Stimulated activated naive B cell treated with anti-CD40 and anti-IgM and Interleukin-4, amounts not matched to agents 10 μg/mL and 1 μg/mL and 100 μg/mL, for 72 hours (primary cell): Measurements from ENCODE around the gene ST8SIA3.

Source experiments
- ATAC-seq, 2 donors: fragments of 150-1000 bp; cut with Tn5 transposase; replicated peaks; 2 replicates each; pipeline ENCODE4 v1.10.0; 2021; ENCODE audit warnings: moderate library complexity in 1 of 2
- DNase-seq: peaks from one replicate; pipeline ENCODE4 v3.0.0; 2021
- H3K27ac Mint-ChIP-seq: one replicate; pipeline ENCODE4 v1.8.0; 2022; ENCODE audit warnings: mild to moderate bottlenecking, mixed read lengths
- H3K27me3 Mint-ChIP-seq, 2 donors: one replicate each; pipeline ENCODE4 v1.8.0; 2022; ENCODE audit warnings: mixed read lengths in 2 of 2
- H3K36me3 Mint-ChIP-seq, 2 donors: one replicate each; pipeline ENCODE4 v1.8.0; 2022; ENCODE audit warnings: mixed read lengths in 2 of 2, mild to moderate bottlenecking in 1 of 2
- H3K4me1 Mint-ChIP-seq, 2 donors: one replicate each; pipeline ENCODE4 v1.8.0; 2022; ENCODE audit warnings: mixed read lengths in 2 of 2, mild to moderate bottlenecking in 1 of 2
- H3K4me3 Mint-ChIP-seq, 2 donors: one replicate each; pipeline ENCODE4 v1.8.0; 2022; ENCODE audit warnings: mild to moderate bottlenecking in 2 of 2, mixed read lengths in 2 of 2, moderate library complexity in 1 of 2
- H3K9me3 Mint-ChIP-seq, 2 donors: one replicate each; pipeline ENCODE4 v1.8.0; 2022; ENCODE audit warnings: mixed read lengths in 2 of 2, mild to moderate bottlenecking in 1 of 2

The ST8SIA3 gene

DNA sequence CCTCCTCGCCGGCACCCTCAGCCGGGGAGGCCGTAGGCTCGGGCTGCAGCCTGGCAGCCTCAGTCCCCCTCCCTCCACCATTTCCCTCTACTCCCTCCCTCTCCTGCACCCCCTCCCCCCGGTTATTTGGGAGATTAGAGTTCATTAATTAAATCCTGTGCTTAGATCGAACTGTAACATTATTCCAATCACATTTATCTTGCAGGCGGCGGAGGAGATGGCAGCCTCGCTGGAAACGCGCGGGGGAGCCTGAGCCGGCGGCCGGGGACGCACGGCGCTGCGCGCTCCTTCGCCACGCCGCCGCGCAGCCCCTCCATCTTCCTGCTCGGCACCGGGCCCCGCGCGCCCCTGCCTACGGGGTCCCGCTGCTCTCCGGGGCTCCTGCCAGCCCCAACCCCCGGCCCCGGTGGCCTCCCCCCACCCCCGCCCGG is at the start of gene ST8SIA3:
Gene ST8SIA3, plus strand, starts transcription at position 287 of the 431 bp plus-strand sequence. CDS start 290 bp downstream, outside the sequence.
- peaks cover 4 to 10% of the 10 kb centered on the region in 2 donors for H3K4me1 Mint-ChIP-seq
- H3K27me3 Mint-ChIP-seq = peaks cover 58 to 80% of the 10 kb centered on the region in 2 donors
- H3K9me3 Mint-ChIP-seq = peaks cover 6 to 11% of the 10 kb centered on the region in 2 donors
- H3K4me3 Mint-ChIP-seq = peak within 1 kb of the TSS in 1 of 2 donors; percentile 66
- peaks cover 7% of the 10 kb centered on the region in 2 donors for H3K36me3 Mint-ChIP-seq
- DNase-seq (no peak), ATAC-seq (no peak)
- H3K27ac Mint-ChIP-seq = peak within 1 kb of the TSS; percentile 5

DNA sequence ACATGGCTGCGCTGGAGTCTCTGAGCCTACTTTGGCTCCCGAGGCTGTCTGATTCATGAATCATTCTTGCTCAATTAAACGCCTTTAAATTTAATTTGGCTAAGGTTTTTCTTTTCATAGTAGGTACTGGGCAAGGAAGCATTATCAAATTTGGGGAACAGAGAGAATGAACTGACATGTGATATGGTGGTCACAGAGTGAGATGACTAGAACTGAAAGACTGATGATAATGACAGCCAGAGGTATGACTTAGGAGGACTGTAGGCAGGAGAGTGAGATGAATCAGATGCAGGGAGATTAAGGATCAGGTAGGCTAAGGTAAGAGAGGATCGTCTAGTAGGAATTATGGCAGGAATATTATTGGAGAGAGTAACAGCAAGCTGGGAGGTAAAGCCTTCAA is 40.9 kb upstream of the ST8SIA3 start:
- Mint-ChIP-seq H3K9me3 (peaks cover 0 to 2% of the 10 kb centered on the region in 2 donors), H3K27me3 (no peaks in the 10 kb centered on the region), H3K4me3 (no peak overlapping the region), H3K36me3 (no peaks in the 10 kb centered on the region), H3K4me1 (no peaks in the 10 kb centered on the region), H3K27ac (no peak overlapping the region)
- no peak for DNase-seq
- ATAC-seq = peak; percentile 60 to 78

- DNase-seq (no peak), ATAC-seq (no peak)
- Mint-ChIP-seq H3K4me1 (no peaks in the 10 kb centered on the region), H3K27ac (no peak overlapping the region), H3K9me3 (peaks cover 0 to 2% of the 10 kb centered on the region in 2 donors), H3K36me3 (no peaks in the 10 kb centered on the region), H3K4me3 (no peak overlapping the region), H3K27me3 (no peaks in the 10 kb centered on the region)
These were observed 39.8 kb upstream of the ST8SIA3 start for GRCh38 chr18:57312346-57313144.

- no peaks in the 10 kb centered on the region for H3K36me3 Mint-ChIP-seq
These were observed 31.8 kb upstream of the ST8SIA3 start for GRCh38 chr18:57320603-57321002.

GRCh38 chr18:57325491-57326166 is 26.7 kb upstream of the ST8SIA3 start:
- Mint-ChIP-seq H3K27me3 (peaks cover 6 to 18% of the 10 kb centered on the region in 2 donors), H3K4me1 (no peaks in the 10 kb centered on the region), H3K27ac (no peak overlapping the region), H3K9me3 (peaks cover 8 to 16% of the 10 kb centered on the region in 2 donors), H3K4me3 (no peak overlapping the region), H3K36me3 (no peaks in the 10 kb centered on the region)
- ATAC-seq (no peak), DNase-seq (no peak)

More at GRCh38 chr18:57320603-57321002, 31.8 kb upstream of the ST8SIA3 start:
- Mint-ChIP-seq H3K9me3 (peaks cover 8 to 12% of the 10 kb centered on the region in 2 donors), H3K4me1 (no peaks in the 10 kb centered on the region), H3K27me3 (peaks cover 6% of the 10 kb centered on the region in 2 donors), H3K27ac (no peak overlapping the region), H3K4me3 (no peak overlapping the region)
- ATAC-seq (no peak), DNase-seq (no peak)

GRCh38 chr18:57326718-57327323 is 25.5 kb upstream of the ST8SIA3 start:
- no peak for DNase-seq
- H3K4me1 Mint-ChIP-seq = no peaks in the 10 kb centered on the region
- peaks cover 6 to 16% of the 10 kb centered on the region in 2 donors for H3K9me3 Mint-ChIP-seq
- H3K27ac Mint-ChIP-seq = no peak overlapping the region
- H3K27me3 Mint-ChIP-seq = peaks cover 6 to 21% of the 10 kb centered on the region in 2 donors
- ATAC-seq = no peak
- no peaks in the 10 kb centered on the region for H3K36me3 Mint-ChIP-seq
- no peak overlapping the region for H3K4me3 Mint-ChIP-seq

DNA sequence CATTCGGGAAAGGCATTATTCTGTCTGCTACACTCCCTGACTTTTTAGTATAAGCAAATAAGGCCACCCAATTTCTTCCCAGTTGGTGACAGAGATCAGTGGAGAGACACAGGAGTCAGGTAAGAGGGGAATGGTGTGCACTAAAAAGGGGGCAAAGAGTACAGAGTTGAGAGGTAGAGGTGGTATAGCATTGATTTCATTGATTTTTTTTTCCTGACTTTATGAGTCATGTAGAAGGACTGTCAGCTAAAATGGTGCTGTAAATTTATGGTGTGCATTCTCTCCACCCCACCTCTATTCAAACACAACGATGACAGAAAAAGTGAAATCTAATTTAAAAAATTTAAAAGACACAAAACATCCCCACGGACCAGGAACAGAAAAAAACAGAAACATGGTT is 23.7 kb upstream of the ST8SIA3 start:
- no peak overlapping the region for H3K27ac Mint-ChIP-seq

DNA sequence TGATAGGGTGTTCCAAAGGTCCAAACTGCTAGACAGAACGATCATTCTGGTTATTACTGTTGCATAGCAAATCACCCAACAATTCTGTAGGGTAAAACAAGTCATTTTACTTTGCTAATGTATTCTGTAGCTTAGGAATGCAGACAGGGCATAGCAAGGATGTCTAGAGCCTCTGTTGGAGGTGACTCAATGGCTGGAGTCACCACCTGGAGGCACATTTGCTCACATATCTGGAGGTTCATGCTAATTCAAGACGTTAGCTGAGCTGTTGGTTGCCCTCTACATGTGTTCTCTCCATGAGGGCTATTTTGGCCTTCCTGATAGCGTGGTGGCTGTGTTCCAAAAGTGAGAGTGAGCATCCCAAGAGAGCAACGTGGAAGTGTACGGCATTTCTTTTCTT is 22.5 kb upstream of the ST8SIA3 start:
- DNase-seq (no peak), ATAC-seq (no peak)
- H3K4me3 Mint-ChIP-seq = no peak overlapping the region
- peaks cover 13 to 28% of the 10 kb centered on the region in 2 donors for H3K27me3 Mint-ChIP-seq
- peaks cover 4 to 10% of the 10 kb centered on the region in 2 donors for H3K9me3 Mint-ChIP-seq
- no peaks in the 10 kb centered on the region for H3K36me3 Mint-ChIP-seq
- no peak overlapping the region for H3K27ac Mint-ChIP-seq
- no peaks in the 10 kb centered on the region for H3K4me1 Mint-ChIP-seq

More for the DNA sequence above, 23.7 kb upstream of the ST8SIA3 start:
- ATAC-seq = no peak
- Mint-ChIP-seq H3K4me1 (no peaks in the 10 kb centered on the region), H3K27me3 (peaks cover 6 to 21% of the 10 kb centered on the region in 2 donors), H3K4me3 (no peak overlapping the region), H3K36me3 (no peaks in the 10 kb centered on the region), H3K9me3 (peaks cover 4 to 10% of the 10 kb centered on the region in 2 donors)
- no peak for DNase-seq

DNA sequence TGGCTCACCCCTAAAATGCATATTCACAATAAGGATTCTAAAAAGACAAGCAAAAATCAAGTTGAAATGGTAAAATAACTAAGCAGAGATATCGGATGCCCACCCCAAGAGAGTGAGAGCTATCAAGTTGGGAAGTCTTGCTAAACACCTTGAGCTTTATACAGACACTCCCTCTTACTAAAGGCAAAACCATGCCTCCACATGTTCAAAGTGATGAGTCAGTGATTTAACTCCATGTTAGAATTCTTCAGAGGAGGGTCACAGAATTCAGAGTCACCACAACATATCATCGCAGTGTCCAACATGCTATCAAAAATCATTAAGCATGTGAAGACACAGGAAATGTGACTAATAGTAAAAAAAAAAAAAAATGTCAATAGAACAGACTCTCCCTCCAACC is 20.6 kb upstream of the ST8SIA3 start:
- H3K27me3 Mint-ChIP-seq = peaks cover 15 to 25% of the 10 kb centered on the region in 2 donors
- DNase-seq (no peak), ATAC-seq (no peak)
- no peaks in the 10 kb centered on the region for H3K36me3 Mint-ChIP-seq
- no peaks in the 10 kb centered on the region for H3K4me1 Mint-ChIP-seq
- no peak overlapping the region for H3K27ac Mint-ChIP-seq
- peaks cover 0 to 5% of the 10 kb centered on the region in 2 donors for H3K9me3 Mint-ChIP-seq
- H3K4me3 Mint-ChIP-seq = no peak overlapping the region

- ATAC-seq (no peak), DNase-seq (no peak)
- Mint-ChIP-seq H3K4me1 (no peaks in the 10 kb centered on the region), H3K4me3 (no peak overlapping the region), H3K27ac (no peak overlapping the region), H3K9me3 (no peaks in the 10 kb centered on the region), H3K36me3 (peaks cover 0 to 3% of the 10 kb centered on the region in 2 donors), H3K27me3 (peaks cover 23 to 30% of the 10 kb centered on the region in 2 donors)
These were observed 18.4 kb upstream of the ST8SIA3 start for GRCh38 chr18:57333940-57334339.

DNA sequence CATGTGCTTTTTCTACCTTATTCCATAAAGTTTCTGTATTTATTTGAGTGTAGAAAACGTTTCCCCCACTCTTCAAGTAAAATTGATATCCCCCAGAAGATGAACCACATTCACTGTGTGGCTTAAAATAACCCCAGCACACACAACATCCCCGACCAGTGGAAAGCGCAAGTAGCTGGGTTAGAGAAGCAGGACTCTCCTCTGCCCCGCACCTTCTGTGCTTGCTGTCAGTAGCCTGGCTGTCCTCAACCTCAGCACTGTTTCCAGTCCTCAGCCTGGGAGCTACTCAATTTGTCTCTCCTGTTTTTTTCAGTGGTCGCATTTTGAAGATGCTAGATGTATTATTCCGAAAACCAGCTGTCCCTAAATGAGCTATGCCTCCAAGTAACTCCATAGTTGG is 18.0 kb upstream of the ST8SIA3 start:
- Mint-ChIP-seq H3K36me3 (peaks cover 0 to 3% of the 10 kb centered on the region in 2 donors), H3K9me3 (no peaks in the 10 kb centered on the region), H3K27me3 (peaks cover 23 to 33% of the 10 kb centered on the region in 2 donors), H3K27ac (no peak overlapping the region), H3K4me1 (no peaks in the 10 kb centered on the region), H3K4me3 (no peak overlapping the region)
- DNase-seq (no peak), ATAC-seq (no peak)

DNA sequence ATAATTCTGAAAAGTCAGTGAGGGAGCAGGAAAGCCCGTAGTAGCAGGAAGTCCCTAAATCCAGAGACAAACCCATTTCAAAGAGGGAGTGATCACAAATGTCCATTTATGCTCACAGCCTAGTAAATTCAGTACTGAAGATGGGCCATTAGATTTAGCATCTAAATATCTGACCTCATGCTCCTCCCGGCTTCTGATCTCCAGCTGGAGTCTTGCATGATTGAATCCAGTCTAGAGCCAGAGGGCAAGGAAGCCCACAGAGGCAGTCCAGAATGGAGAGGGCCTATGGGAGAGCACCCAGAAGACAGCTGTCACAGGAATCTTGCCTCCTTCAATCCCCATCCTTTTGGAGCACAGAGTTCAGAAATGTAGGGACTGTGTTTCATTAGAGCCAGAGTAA is 16.0 kb upstream of the ST8SIA3 start:
- H3K27ac Mint-ChIP-seq = no peak overlapping the region
- no peaks in the 10 kb centered on the region for H3K4me1 Mint-ChIP-seq
- H3K4me3 Mint-ChIP-seq = no peak overlapping the region
- DNase-seq (no peak), ATAC-seq (no peak)
- H3K27me3 Mint-ChIP-seq = peaks cover 34 to 43% of the 10 kb centered on the region in 2 donors
- H3K36me3 Mint-ChIP-seq = peaks cover 0 to 3% of the 10 kb centered on the region in 2 donors
- H3K9me3 Mint-ChIP-seq = no peaks in the 10 kb centered on the region

- Mint-ChIP-seq H3K27ac (no peak overlapping the region), H3K27me3 (peaks cover 36 to 42% of the 10 kb centered on the region in 2 donors), H3K4me1 (no peaks in the 10 kb centered on the region), H3K4me3 (no peak overlapping the region), H3K36me3 (peaks cover 0 to 3% of the 10 kb centered on the region in 2 donors), H3K9me3 (no peaks in the 10 kb centered on the region)
- ATAC-seq (no peak), DNase-seq (no peak)
These were observed 14.5 kb upstream of the ST8SIA3 start for GRCh38 chr18:57337890-57338289.

DNA sequence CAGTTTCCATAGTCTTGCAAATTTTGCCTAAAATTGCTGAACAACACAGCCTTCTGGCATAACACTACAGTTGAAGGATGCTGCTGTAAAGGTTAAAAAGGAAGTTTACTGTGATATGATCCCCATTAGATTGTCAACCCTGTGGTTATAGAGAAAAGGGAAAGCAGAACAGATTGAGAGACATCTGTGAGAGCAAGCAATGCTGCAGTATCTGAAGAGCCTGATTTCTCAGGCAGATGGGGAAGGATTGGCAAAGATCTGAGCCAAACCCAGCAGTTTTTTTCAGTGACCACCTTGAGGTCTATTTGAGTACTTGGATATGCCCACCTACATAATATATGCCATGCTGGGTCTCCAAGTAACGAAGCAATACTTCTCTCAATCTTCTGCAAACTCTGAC is 8.5 kb upstream of the ST8SIA3 start:
- Mint-ChIP-seq H3K36me3 (no peaks in the 10 kb centered on the region), H3K9me3 (no peaks in the 10 kb centered on the region), H3K27ac (no peak overlapping the region), H3K4me3 (no peak overlapping the region), H3K27me3 (peaks cover 35 to 37% of the 10 kb centered on the region in 2 donors), H3K4me1 (no peaks in the 10 kb centered on the region)
- no peak for ATAC-seq
- DNase-seq = no peak
